ENCODE results near the gene OR6K3. TPM values are rescaled to one million over a fixed set of nuclear protein-coding genes. Genes with fewer than 3 reads are reported as not detected.

The OR6K3 gene
- total RNA-seq, 1 donor from 2014 or later: not detected

GRCh38 chr1:158731707-158732106 lies 11.2 kb upstream of the OR6K3 start:
- TF ChIP-seq, protein P1, sequence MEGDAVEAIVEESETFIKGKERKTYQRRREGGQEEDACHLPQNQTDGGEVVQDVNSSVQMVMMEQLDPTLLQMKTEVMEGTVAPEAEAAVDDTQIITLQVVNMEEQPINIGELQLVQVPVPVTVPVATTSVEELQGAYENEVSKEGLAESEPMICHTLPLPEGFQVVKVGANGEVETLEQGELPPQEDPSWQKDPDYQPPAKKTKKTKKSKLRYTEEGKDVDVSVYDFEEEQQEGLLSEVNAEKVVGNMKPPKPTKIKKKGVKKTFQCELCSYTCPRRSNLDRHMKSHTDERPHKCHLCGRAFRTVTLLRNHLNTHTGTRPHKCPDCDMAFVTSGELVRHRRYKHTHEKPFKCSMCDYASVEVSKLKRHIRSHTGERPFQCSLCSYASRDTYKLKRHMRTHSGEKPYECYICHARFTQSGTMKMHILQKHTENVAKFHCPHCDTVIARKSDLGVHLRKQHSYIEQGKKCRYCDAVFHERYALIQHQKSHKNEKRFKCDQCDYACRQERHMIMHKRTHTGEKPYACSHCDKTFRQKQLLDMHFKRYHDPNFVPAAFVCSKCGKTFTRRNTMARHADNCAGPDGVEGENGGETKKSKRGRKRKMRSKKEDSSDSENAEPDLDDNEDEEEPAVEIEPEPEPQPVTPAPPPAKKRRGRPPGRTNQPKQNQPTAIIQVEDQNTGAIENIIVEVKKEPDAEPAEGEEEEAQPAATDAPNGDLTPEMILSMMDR (IDR thresholded peaks at IDR 0.05; ENCODE audit: unreplicated experiment): no peak
- H3K27me3 Mint-ChIP-seq (ENCODE audit: low read depth): peaks cover 1% of the 10 kb centered on the region
- H3K27ac Mint-ChIP-seq: no peak overlapping the region
- no peak for DNase-seq (ENCODE audit: low spot score in 2 of 2, unreplicated experiment in 2 of 2)
- H3K4me3 Mint-ChIP-seq: no peak overlapping the region
- H3K36me3 Mint-ChIP-seq: no peaks in the 10 kb centered on the region
- H3K4me1 Mint-ChIP-seq: peaks cover 12% of the 10 kb centered on the region
- H3K9me3 Mint-ChIP-seq: no peaks in the 10 kb centered on the region

GRCh38 chr1:158730453-158730852 lies 9.9 kb upstream of the OR6K3 start:
- DNase-seq (ENCODE audit: low spot score in 2 of 2, unreplicated experiment in 2 of 2): no peak
- peaks cover 8% of the 10 kb centered on the region for H3K4me1 Mint-ChIP-seq

GRCh38 chr1:158728510-158729225 lies 8.1 kb upstream of the OR6K3 start:
- Mint-ChIP-seq H3K27me3 (ENCODE audit: low read depth) (peaks cover 7% of the 10 kb centered on the region), H3K9me3 (no peaks in the 10 kb centered on the region), H3K4me3 (no peak overlapping the region), H3K4me1 (peaks cover 8% of the 10 kb centered on the region), H3K36me3 (no peaks in the 10 kb centered on the region), H3K27ac (peak overlapping the region; percentile 2)
- DNase-seq (ENCODE audit: low spot score in 2 of 2, unreplicated experiment in 2 of 2): no peak
- TF ChIP-seq, protein P1 (IDR thresholded peaks at IDR 0.05; ENCODE audit: unreplicated experiment): no peak

More at GRCh38 chr1:158730453-158730852, 9.9 kb upstream of the OR6K3 start:
- Mint-ChIP-seq H3K9me3 (no peaks in the 10 kb centered on the region), H3K36me3 (no peaks in the 10 kb centered on the region), H3K4me3 (no peak overlapping the region), H3K27me3 (ENCODE audit: low read depth) (peaks cover 3% of the 10 kb centered on the region), H3K27ac (no peak overlapping the region)
- TF ChIP-seq, protein P1 (IDR thresholded peaks at IDR 0.05; ENCODE audit: unreplicated experiment): no peak

DNA sequence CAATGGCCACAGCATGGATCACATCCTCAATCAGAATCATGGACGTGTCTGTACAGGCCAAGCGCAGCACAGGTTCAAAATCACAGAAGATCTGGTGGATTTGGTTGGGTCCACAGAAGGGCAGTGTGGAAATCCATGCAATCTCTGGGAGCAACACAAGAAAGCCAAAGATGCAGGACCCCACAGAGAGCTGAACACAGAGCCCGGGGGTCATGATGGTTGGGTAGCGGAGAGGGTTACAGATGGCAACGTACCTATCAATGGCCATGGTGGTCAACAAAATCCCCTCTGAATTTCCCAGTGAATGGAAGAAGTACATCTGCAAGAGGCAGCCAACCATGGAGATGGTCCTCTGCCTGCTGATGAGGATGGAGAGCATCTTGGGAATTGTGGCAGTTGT lies 3.9 kb upstream of the OR6K3 start:
- Mint-ChIP-seq H3K4me3 (no peak overlapping the region), H3K27me3 (ENCODE audit: low read depth) (peaks cover 14% of the 10 kb centered on the region), H3K4me1 (peaks cover 6% of the 10 kb centered on the region), H3K9me3 (no peaks in the 10 kb centered on the region), H3K36me3 (no peaks in the 10 kb centered on the region), H3K27ac (no peak overlapping the region)
- no peak for DNase-seq (ENCODE audit: low spot score in 2 of 2, unreplicated experiment in 2 of 2)
- TF ChIP-seq, protein P1 (IDR thresholded peaks at IDR 0.05; ENCODE audit: unreplicated experiment): no peak

GRCh38 chr1:158719664-158720063 lies 856 bp downstream of the OR6K3 start:
- TF ChIP-seq, protein P1 (IDR thresholded peaks at IDR 0.05; ENCODE audit: unreplicated experiment): no peak
- no peaks in the 10 kb centered on the region for H3K9me3 Mint-ChIP-seq
- H3K4me3 Mint-ChIP-seq: no peak overlapping the region
- H3K27ac Mint-ChIP-seq: no peak overlapping the region
- no peaks in the 10 kb centered on the region for H3K36me3 Mint-ChIP-seq
- DNase-seq (ENCODE audit: low spot score in 2 of 2, unreplicated experiment in 2 of 2): no peak
- no peaks in the 10 kb centered on the region for H3K4me1 Mint-ChIP-seq
- H3K27me3 Mint-ChIP-seq (ENCODE audit: low read depth): peaks cover 19% of the 10 kb centered on the region
